Measurements from ENCODE around the gene HPX.
"Not testable (repeated sequence)": the region's sequence is repeated elsewhere in the genome, so short reads cannot be mapped to it uniquely, and the experiment has no call there.

The HPX gene

DNA sequence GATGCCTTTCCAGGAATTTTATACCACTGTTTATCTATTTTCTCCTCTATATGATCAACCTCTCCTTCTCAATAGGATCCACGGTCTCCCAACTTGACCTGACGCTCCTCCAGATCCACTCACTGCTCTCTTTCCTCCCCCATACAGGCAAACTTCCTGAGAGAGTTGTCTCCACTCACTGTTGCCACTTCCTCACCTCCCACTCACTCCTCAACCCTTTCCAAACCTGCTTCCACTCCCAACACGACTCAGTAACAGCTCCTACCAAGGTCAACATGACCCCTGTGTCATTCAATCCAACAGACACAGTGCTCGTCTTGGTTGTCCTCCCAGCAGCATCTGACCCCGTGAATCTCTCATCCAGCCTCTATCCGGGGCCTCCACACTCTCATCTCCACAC, 25.0 kb downstream of the HPX start:
- DNase-seq (ENCODE audit: low spot score), result no peak

DNA sequence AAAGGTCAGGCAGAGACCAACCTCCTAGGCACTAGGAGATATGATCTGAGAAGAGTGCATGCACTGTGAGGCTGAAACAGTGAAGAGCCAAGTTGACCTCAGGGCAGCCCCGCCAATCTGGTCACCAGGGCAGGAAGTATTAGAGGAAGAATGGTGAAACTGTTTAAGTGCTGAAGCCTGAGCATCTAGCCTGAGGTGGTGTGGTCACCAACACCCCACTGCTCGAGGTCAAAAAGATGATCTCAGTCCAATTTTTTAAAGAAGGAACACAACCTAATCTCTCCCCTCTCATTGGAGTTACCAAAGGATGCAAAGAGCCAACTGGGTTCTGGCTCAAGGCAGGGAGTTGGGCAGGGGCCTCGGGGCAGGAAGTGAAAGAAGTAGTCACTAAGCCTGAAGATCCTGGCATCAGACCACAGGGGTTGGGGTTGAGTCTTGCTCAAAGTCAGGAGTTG, 25.9 kb downstream of the HPX start:
- DNase-seq (ENCODE audit: low spot score), result no peak

DNA sequence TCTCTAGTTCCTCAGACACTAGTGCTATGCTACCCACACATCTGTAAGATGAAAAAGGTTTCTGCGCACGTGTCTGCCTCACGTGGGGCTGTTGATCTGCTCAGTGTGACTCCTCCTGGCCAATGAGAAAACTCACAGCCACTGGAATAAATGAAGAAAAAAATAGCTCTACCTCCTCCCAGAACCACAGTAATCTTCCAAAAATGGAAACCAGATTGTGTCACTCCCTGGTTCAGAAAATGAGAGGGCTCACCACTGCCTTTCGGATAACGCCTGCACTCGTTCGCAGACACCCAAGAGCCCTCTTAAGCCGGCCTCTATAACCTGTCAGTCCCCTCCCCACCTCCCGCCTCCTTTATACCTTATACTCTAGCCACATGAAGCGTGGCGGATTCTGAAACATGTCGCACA, 27.0 kb downstream of the HPX start:
- DNase-seq (ENCODE audit: low spot score), result no peak

DNA sequence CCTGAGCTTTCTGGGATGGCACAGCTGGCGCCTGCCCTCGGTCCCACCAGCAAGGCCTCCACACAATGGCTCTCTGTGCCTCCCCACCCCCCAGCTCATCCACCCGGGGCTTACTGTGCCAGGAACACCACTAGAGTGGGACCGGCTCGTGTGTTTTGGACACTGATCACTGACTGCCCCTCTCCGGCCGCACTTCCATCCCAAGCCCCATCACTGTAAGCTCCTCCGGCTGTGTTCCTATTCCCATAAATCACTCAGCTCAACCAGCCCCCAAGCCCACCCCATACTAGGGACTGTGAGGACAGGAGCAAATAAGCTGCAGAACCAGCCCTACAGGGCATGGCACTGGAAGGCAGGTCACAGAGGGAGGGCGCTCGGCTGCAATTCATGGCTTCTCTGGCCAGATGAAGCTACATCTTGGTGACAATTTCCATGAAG, 29.2 kb downstream of the HPX start:
- DNase-seq (ENCODE audit: low spot score), result no peak

DNA sequence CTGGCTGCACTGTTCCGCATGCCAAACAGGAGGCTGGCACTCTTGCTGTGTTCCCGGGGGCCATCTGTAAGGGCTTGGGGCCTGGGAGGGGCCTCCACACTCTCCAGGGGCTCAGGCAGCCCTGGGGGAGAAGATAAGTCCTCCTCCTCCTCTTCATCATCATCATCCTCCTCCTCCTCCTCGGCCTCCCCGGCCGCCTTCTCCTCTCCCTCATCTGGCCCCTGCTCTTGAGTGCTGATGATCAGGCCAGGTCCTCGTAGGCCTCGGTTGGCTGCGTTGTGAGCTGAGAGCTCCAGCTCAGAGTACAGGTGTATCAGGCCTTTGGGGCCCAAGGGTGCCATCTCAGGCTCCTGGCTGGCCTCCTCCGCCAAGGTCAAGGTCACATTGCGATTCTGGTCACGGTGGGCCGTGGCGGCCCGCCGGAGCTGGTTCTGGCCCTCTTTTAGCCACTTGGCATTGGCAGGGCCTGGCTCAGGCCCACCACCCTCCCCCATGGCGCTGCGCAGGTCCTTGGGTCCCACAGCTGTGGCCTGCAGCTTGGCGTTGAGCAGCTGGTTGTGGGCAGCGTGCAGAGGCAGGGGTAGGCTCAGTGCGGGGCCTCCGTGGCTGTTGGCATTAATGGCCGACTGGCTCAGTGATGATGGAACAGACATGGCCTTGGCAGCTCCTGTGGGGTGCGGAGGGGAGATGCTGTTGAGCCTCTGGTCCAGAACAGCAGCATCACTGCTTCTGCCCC, 29.9 kb downstream of the HPX start:
- DNase-seq (ENCODE audit: low spot score), result no peak

DNA sequence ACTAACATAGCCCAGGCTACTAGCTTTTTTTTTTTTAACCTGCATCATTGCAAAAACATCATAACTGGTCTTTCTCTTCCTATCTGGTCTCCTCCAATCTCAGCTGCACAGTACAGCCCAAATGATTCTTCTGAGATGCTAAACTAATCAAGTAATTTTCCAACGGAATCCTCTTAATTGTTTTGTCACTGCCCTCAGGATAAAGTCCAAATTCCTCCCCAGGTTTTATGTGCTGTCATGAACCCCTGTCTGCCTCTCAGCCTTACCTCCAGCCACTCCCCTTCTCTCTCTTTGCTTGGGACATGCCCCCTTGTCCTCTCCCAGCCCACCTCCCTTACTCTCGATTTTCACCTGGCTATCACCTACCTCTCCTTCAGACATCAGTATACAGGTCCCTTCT, 34.4 kb downstream of the HPX start:
- DNase-seq (ENCODE audit: low spot score), result no peak

DNA sequence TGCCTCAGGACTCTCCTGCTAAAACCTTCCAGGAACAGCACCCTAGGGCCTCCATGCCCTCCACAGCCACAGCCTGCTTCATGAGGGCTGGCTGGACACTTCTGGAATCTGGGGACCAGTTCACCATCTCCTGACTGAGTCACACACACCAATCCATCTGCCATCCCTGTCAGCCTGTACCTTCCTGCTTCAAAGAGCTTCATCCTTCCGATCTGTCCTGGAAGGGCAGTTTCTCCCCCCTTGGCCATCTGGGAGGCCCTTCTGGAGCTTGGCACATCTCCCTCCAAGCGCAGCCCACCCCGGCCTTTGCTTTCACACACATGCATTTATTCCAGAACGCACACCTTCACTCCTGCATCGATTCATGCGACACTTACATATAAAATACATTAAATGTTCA, 34.9 kb downstream of the HPX start:
- DNase-seq (ENCODE audit: low spot score), result no peak

DNA sequence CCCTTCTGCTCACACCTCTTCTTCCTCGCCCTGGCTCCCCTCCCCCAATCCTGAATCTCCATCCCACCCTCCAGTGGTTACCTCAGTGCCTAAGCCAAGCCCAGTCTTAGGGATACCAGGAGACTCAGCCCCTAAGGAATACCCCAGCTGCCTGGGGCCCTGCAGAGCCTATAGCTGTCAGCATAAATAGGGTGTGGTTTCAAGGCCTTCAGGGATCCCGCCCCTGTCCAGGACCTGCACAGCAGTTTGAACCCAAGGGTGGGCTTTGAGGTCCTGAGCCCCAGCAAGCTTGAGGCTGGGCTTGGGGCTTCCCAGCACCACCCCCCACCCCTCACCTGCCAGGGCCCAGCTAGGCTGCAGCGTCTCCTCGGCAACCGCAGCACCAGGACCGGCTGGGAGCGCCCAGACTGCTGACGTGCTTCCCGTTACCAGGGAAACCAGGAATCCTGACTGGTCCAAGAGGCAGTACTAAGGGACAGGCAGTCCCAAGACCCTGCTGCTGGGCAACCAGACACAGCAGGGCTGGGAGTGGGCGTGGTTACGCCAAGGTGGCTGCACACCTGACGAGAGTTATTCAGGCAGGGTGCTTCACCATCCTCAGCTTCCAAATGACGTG, 35.6 kb downstream of the HPX start:
- DNase-seq (ENCODE audit: low spot score), result no peak

DNA sequence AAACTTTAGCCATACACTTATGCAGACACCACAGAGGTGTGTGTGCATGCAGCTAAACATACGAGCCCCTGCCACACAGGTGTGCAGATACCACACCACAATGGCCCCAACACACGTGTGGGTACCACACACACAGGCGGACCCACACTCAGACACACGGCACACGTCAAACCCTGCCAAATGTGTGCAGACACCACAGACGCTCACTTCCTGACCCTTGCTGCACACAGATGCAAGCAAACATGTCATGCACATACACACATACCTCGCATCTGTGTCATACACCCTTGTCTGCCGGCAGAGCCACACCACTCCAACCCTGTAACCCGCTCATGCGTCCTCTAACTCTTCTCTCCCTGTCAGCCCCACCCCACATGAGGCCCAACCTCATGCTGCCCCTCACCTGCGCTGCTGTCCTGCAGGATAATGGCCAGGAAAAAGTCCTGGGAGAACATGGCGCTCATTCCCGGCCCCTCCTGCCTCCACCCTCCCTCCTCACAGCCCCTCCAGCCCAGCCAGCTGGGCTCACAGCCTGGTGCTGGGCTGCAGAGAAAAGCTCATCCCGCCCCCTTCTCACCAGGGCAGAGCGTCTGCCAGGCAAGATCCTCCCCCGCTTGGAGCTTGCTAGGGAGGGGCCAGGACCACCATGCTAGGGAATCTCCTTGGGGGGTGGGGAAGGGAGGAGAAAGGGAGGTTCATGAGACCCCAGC, 36.3 kb downstream of the HPX start:
- peak; percentile 50 for DNase-seq (ENCODE audit: low spot score)

DNA sequence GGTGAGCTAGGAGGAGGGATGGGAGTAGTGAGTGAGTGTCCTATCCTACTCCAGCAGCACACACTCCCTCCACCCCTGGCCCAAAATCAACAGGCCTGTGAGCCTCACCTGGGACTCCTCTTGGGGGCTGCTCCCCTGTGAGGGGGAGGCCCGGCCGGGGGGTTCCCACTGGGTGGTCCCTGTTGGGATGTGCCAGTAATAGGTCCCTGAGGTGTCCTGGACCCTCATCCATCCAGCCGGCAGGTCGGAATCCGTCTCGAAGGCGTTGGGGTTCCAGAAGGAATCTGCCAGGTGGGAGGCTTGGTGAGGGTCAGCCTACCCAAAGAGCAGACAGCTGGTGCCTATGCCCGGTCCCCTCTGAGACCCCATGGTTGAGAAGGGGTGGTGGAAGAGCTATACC, 37.2 kb downstream of the HPX start:
- DNase-seq (ENCODE audit: low spot score), result no peak

DNA sequence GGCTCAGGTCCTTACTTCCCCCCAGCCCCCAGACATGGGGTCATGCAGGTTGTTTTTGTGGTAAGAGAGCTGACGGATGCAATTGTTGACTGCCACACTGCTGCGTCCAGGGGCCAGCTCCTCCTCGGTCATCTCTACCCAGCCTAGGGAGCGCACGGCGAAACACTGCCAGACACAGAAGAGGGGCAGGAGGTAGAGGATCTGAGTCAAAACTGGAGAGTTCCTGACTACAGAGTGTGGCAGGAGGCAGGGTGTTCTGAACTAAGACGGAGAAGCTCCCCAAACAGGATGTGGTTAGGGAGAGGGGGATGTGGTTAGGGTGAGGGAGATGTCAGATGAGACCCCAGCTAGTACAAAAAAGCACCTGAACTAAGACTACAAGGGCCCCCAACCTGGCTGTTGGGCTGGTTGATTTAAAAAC, 38.2 kb downstream of the HPX start:
- DNase-seq (ENCODE audit: low spot score), result no peak

DNA sequence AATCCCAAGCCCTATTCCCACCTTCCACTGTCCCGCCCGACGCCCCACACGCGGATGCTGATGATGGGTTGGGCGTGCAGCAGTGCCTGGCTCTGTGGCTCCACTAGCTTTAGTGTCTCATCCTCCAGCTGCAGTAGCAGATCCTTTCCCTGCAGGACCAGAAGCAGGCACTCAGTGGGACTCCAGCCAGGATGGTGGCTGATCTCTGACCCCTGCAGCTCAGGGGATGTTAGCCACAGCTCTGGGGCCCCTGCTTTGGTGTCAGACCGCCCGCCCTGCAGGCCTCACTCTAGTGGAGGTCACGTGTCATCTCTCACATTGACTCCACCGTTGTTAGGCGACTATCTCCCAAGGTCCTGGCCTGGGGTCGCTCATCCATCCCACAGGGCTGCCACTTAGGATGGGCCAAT, 38.7 kb downstream of the HPX start:
- no peak for DNase-seq (ENCODE audit: low spot score)

DNA sequence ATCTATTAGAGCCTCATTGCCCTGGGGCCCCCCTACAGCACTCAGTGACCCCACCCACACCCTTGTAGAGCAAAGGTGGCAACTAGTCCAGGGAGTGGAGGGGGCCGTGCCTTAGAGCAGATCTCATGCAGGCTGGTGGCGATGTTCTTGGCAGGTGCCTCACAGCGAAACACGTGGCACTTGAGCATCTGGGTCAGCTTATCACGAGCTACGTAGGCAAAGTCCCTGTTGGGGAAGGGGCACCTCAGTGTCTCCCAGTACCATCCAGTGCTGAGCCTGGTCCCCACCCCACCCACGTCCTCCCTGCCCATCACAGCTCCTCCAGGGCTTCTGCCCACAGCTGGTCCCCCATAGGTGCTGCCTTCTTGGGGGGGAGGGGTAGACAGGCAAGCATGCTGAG, 39.3 kb downstream of the HPX start:
- DNase-seq (ENCODE audit: low spot score), result no peak

DNA sequence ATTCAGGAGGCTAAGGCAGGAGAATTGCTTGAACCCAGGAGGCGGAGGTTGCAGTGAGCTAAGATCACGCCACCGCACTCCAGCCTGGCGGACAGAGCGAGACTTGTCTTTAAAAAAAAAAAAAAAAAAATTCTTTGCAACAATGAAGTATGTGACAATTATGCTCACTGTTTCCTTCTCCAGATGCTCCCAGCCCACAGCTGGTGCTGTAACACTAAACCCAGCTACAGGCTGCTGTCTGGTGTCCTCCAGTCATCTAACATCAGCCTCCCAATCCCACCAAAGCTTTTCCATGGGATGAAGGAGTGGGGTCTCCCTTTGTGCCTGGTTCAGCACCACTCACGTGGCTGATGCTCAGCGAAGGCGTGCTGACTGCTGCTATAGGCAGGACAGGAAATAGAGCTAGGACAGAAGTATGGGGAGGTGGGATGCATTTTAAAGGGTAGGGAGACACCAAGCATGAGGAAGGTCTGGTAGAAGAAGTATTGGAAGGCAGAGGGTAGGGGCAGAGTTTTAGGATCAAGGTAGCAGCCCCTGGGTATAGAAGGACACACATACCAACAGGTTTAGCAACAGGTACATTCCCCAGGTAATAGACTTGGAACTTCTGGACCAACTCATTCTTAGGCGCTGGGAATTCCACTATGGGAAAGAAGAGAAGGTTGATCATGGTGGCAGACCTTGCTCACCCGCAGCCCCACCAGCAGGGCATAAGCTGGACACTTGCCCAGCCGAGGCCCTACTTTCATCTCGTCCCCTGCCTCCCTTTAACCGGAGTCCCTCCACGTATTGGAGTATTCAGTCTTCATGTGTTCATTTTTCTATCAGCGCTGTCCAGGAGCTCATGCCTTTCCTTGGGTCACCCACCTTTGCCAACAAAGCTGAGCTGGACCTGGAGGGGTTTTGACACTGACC, 40.1 kb downstream of the HPX start:
- DNase-seq (ENCODE audit: low spot score), result no peak

DNA sequence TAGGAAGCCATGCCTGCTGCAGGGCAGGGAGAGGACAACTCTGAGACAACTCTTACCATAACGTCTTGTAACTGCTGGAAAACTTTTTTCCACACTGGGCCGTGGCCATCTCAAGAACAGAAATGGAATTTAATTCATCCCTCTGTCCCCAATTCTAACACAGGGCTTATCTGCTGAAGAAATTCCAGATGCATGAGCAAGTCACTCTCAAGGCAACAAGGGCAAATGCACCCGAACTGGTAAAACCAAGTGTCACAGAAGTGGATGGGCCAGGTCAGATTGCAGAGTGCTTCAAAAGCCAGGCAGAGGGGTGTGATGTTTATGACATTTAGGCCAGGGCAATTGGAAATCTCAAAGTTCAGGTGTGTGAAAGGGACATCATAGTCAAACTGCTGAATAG, 43.2 kb downstream of the HPX start:
- peak; percentile 62 for DNase-seq (ENCODE audit: low spot score)

DNA sequence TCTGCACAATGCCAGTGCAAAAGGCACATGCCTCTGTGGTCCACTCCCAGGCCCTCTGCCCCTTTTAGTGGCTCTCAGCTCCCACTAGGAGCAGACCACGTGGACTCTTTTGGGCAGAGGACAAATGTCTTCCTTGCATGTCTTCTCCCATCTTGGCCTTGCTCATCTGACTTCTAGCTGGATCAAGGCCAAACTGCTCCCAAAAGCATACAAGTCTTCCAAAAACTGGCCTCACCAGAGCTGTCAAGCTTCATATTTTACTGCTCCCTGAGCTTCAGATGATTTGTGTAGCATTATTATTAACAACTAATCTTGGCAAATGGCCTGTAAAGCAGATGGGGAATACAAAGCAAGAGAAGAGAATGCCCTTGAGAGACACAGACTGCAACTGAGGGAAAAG, 43.6 kb downstream of the HPX start:
- peak; percentile 31 for DNase-seq (ENCODE audit: low spot score)

DNA sequence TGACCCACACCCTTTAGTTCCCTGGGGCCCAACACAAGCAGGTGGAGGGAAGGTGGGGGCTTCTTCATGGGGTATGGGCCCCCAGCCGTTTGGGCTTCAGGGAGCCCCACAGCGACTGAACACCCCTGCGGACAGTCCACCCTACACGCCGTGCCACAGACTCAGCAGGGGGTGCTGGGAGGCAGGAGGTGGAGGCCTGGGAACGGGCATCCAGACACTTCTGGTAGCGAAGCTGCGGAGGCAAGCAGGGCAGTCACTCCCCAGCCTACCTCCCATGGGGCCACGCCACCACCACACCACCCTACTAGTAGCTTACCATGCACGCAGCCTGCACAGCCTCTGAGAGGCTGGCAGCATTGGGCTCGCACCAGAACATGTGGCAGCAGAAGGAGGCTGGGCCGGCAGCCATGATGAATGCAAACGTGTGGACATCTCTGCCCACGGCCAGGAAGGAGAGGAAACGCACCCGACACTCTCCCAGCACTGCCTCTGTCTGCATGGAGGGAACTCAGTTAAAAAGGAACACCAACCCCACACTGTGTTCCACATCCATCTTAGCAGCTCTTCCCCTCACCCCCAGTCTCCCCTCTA, 45.2 kb downstream of the HPX start:
- no peak for DNase-seq (ENCODE audit: low spot score)

DNA sequence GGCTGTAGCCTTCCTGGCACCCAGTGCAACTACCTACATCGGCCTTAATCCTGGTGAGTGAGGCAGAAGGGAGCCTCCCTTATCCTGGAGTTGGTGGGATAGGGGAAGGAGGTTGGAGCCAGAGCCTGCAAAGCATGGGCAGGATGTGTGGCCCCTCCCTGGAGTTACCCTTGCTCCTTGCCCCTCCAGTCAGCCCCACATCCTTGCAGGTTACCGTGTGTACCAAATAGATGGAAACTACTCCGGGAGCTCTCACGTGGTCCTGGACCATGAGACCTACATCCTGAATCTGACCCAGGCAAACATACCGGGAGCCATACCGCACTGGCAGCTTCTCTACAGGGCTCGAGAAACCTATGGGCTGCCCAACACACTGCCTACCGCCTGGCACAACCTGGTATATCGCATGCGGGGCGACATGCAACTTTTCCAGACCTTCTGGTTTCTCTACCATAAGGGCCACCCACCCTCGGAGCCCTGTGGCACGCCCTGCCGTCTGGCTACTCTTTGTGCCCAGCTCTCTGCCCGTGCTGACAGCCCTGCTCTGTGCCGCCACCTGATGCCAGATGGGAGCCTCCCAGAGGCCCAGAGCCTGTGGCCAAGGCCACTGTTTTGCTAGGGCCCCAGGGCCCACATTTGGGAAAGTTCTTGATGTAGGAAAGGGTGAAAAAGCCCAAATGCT, 46.7 kb downstream of the HPX start:
- DNase-seq (ENCODE audit: low spot score), result no peak

DNA sequence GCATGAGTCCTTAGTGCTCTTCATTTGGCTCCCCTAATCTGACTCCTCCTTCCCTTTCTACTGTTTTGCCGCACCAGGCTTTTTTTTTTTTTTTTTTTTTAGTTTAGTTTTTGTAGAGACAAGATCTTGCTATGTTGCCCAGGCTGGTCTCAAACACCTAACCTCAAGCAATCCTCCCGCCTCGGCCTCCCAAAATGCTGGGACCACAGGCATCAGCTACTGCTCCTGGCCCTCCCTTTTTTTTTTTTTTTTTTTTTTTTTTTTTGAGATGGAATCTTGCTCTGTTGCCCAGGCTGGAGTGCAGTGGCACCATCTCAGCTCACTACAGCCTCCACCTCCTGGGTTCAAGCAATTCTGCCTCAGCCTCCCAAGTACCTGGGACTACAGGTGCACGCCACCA, 48.5 kb downstream of the HPX start:
- DNase-seq (ENCODE audit: low spot score), result not testable (repeated sequence)

DNA sequence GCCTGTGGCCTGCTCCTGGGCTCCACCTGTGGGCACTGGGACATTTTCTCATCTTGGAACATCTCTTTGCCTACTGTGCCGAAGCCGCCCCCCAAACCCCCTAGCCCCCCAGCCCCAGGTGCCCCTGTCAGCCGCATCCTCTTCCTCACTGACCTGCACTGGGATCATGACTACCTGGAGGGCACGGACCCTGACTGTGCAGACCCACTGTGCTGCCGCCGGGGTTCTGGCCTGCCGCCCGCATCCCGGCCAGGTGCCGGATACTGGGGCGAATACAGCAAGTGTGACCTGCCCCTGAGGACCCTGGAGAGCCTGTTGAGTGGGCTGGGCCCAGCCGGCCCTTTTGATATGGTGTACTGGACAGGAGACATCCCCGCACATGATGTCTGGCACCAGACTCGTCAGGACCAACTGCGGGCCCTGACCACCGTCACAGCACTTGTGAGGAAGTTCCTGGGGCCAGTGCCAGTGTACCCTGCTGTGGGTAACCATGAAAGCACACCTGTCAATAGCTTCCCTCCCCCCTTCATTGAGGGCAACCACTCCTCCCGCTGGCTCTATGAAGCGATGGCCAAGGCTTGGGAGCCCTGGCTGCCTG, 49.2 kb downstream of the HPX start:
- no peak for DNase-seq (ENCODE audit: low spot score)

Data from GM03348 (cell line).